Measurements from ENCODE around the gene CRIM1. TPM values are rescaled to one million over a fixed set of nuclear protein-coding genes. Genes with fewer than 3 reads are reported as not detected.

Gene CRIM1
- total RNA-seq, 1 donor from 2014 or later: 0.58 TPM

DNA sequence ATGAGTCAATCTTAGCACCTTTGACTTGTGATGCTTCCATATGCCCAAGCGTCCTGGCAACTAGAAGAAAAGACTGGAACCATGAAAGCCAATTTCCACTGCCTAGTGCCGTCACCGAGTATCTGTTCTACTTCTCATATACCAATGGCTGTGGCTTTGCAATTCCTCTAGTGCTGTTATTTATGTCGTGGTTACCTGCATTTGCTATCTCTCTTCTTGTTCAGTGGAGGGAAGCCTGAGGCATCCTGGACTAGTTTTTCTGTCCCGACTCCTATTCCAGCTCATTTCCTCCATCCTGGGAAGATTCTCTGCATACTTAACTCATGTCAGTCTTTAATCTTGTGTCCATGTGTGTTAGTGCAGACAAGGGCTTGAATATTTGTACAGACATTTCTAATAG is 124.5 kb downstream of the CRIM1 start:
- DNase-seq: no peak
- H3K4me1 Mint-ChIP-seq: no peaks in the 10 kb centered on the region
- ChIA-PET POLR2A (no interaction called here), CTCF (no interaction called here)
- ATAC-seq (ENCODE audit: low read depth): no peak
- no peak overlapping the region for H3K4me3 Mint-ChIP-seq
- H3K27me3 Mint-ChIP-seq: no peaks in the 10 kb centered on the region
- intact Hi-C loops (cut with micrococcal nuclease): no loop called here
- no peak overlapping the region for H3K27ac Mint-ChIP-seq
- peaks cover 19% of the 10 kb centered on the region for H3K9me3 Mint-ChIP-seq
- H3K36me3 Mint-ChIP-seq (ENCODE audit: low read depth): peaks cover 7% of the 10 kb centered on the region
- TF ChIP-seq, protein P1, sequence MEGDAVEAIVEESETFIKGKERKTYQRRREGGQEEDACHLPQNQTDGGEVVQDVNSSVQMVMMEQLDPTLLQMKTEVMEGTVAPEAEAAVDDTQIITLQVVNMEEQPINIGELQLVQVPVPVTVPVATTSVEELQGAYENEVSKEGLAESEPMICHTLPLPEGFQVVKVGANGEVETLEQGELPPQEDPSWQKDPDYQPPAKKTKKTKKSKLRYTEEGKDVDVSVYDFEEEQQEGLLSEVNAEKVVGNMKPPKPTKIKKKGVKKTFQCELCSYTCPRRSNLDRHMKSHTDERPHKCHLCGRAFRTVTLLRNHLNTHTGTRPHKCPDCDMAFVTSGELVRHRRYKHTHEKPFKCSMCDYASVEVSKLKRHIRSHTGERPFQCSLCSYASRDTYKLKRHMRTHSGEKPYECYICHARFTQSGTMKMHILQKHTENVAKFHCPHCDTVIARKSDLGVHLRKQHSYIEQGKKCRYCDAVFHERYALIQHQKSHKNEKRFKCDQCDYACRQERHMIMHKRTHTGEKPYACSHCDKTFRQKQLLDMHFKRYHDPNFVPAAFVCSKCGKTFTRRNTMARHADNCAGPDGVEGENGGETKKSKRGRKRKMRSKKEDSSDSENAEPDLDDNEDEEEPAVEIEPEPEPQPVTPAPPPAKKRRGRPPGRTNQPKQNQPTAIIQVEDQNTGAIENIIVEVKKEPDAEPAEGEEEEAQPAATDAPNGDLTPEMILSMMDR (IDR thresholded peaks at IDR 0.05): no peak

DNA sequence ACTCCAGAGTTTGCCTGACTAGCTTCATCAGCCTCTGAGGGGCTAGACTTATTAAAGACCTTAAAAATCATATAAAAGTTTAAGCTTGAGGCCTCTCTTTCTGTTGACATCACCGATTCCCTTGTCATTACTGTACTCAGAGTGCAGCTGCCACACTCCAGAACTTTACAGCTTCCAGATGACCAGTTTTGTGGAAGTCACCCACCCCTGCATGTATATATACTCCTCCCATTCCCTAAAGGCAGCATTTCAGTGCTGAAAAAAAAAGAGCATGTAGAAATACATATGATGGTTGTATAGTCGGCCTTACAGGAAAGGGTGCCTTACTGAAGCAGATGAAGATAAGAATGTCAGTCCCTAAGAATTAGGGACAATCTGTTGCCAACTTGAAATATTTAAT is 125.1 kb downstream of the CRIM1 start:
- peaks cover 14% of the 10 kb centered on the region for H3K9me3 Mint-ChIP-seq
- intact Hi-C loops (cut with micrococcal nuclease): no loop called here
- ChIA-PET POLR2A (no interaction called here), CTCF (no interaction called here)
- no peaks in the 10 kb centered on the region for H3K27me3 Mint-ChIP-seq
- no peak overlapping the region for H3K27ac Mint-ChIP-seq
- no peak for DNase-seq
- peaks cover 4% of the 10 kb centered on the region for H3K36me3 Mint-ChIP-seq (ENCODE audit: low read depth)
- no peaks in the 10 kb centered on the region for H3K4me1 Mint-ChIP-seq
- H3K4me3 Mint-ChIP-seq: no peak overlapping the region
- no peak for ATAC-seq (ENCODE audit: low read depth)
- TF ChIP-seq, protein P1 (IDR thresholded peaks at IDR 0.05): no peak

DNA sequence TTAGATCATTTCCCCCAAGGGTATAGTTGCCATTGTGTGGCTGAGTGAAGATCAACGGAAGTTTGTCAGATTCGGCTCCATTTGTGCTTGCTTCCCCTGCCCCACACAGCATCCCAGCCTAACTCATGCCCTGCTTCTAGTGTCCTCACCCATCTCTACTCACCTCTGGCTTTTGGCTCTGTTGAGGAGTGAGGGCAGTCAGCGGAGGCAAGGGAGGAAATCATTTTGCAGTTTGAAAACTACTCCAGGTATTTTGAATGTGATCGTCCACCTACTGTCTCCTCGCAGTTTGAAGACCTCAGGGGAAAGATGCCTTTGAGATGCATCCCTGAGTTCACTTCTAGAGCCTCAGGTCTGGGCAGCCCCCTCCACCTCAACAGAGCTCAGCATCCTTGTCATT is 126.1 kb downstream of the CRIM1 start:
- CTCF ChIA-PET: no interaction called here
- Mint-ChIP-seq H3K27ac (no peak overlapping the region), H3K27me3 (no peaks in the 10 kb centered on the region), H3K36me3 (ENCODE audit: low read depth) (no peaks in the 10 kb centered on the region), H3K4me3 (no peak overlapping the region), H3K9me3 (peaks cover 6% of the 10 kb centered on the region), H3K4me1 (no peaks in the 10 kb centered on the region)
- ATAC-seq (ENCODE audit: low read depth) (no peak), DNase-seq (no peak)
- intact Hi-C loops (cut with micrococcal nuclease): no loop called here
- POLR2A ChIA-PET: no interaction called here
- TF ChIP-seq, protein P1 (IDR thresholded peaks at IDR 0.05): no peak

DNA sequence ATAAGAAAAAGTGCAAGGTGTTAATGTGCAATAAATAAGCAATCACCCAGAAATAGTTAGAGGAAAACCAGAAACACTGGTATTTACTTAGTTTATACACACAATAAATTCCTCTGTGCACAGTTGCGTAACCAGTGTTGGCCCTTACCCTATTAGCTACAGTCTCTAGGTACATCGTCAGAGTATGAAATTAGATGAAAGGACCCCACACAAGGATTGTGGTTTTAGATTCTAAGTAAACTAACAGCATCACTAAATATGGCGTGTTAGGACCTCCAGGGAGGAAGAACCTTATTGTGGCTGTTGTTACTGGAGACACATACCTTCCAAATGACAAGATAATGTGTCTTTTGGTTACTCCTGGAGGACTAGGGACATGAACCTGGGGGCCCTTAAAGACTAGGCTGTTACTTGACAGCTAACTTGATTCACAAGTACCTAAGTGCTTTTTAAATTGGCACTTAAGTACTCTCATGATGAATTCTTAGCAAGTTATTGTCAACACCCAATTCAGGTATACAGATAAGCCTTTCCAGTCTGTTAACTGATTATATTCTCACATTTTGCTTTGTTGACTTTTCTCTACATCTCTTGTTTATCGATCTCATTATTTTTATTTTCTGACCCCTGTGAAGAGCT is 127.1 kb downstream of the CRIM1 start:
- H3K27me3 Mint-ChIP-seq: no peaks in the 10 kb centered on the region
- no peak overlapping the region for H3K27ac Mint-ChIP-seq
- H3K4me3 Mint-ChIP-seq: no peak overlapping the region
- ATAC-seq (ENCODE audit: low read depth): no peak
- ChIA-PET POLR2A (no interaction called here), CTCF (interaction anchor here (0.7 kb wide), 1 partner anchor 12 kb away, joined by 3 read pairs; no protein-coding TSS in a partner anchor)
- intact Hi-C loops (cut with micrococcal nuclease): no loop called here
- TF ChIP-seq, protein P1 (IDR thresholded peaks at IDR 0.05): no peak
- no peaks in the 10 kb centered on the region for H3K9me3 Mint-ChIP-seq
- H3K36me3 Mint-ChIP-seq (ENCODE audit: low read depth): no peaks in the 10 kb centered on the region
- no peaks in the 10 kb centered on the region for H3K4me1 Mint-ChIP-seq
- DNase-seq: no peak

DNA sequence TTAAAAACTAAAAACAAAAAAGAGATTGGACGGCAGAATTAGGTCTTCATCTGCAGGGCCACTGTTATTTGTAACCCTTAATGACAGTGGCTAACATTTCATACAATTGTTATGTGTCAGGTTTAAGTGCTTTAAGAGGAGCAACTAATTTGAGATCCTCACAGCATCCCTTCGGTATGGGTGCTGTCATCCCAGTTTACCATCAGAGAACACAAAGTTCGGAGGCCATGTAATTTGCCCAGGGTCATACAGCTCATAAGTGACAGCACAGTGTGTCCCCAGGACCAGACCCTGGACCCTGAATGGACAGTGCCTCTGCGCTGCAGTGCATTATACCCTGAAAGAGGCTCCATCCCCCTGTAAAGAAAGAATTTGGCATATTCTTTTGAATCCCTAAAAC is 127.7 kb downstream of the CRIM1 start:
- CTCF ChIA-PET: interaction anchor here (0.7 kb wide), 1 partner anchor 11 kb away, joined by 3 read pairs; no protein-coding TSS in a partner anchor
- POLR2A ChIA-PET: no interaction called here
- Mint-ChIP-seq H3K27me3 (no peaks in the 10 kb centered on the region), H3K4me3 (no peak overlapping the region), H3K4me1 (no peaks in the 10 kb centered on the region), H3K27ac (no peak overlapping the region), H3K36me3 (ENCODE audit: low read depth) (no peaks in the 10 kb centered on the region), H3K9me3 (no peaks in the 10 kb centered on the region)
- intact Hi-C loops (cut with micrococcal nuclease): no loop called here
- DNase-seq (no peak), ATAC-seq (ENCODE audit: low read depth) (no peak)
- TF ChIP-seq, protein P1 (IDR thresholded peaks at IDR 0.05): no peak
